Activated CD8-positive, alpha-beta memory T cell treated with anti-CD3 and anti-CD28 coated beads, Interleukin-2, amount 50 U/mL, for 1 hour (primary cell): ENCODE measurements around the gene RALGPS1.

Source experiments
- DNase-seq: peaks from one replicate; pipeline ENCODE4 v3.0.0-alpha.2; 2020; ENCODE audit errors: extremely low read depth

The RALGPS1 gene

DNA sequence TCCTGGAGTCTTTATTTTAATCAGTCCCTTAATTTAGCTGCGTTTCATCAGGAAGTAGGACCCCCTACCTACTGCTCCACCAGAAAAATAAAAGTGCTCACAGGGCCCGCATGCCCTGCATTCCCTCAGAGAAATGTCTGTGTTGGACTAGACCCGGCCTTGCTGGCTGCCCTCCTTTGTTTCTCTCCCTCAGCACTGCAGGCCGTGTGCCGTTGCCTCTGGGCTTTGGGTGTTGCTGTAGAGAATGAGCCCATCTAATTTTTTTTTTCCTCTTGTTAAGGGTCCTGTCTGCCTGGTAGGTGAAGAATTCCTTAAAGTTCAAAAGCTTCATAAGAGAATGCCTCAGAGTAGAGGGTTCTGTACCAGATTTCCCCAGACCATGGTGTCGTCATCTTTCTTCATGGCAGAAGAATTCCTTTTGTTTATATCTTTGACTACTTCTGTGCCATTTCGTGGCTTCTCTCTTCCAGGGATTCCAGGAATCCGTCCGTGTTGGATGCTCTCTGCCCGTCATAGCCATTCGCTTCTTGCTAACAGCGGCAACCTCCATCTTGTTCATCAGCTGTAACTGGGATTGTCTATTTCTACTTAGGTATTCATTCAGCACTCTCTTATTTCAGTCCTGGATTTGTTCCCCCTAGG is 257.6 kb downstream of the RALGPS1 start:
- DNase-seq = no peak

DNA sequence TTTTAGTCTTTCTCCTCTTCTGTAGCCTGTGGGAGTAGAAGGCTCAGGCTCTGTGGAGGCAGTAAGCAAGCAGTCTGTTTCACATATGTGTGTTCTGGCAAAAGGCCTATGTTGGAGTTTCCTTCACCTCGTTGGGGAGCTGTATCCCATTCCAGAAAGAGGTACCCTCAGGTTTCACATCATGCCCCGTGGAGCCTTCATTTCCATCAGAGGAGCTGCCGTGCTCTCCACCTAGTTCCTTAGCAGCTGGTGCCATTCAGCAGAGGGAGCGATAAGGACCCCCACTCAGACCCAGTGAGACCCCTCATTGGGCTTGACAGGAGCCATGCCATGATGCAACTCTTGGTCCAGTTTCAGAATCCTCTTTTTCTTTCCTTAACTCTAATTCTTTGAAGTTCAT is 258.5 kb downstream of the RALGPS1 start:
- DNase-seq = no peak

- DNase-seq = no peak
These were observed 260.1 kb downstream of the RALGPS1 start for GRCh38 chr9:127174386-127175318.

DNA sequence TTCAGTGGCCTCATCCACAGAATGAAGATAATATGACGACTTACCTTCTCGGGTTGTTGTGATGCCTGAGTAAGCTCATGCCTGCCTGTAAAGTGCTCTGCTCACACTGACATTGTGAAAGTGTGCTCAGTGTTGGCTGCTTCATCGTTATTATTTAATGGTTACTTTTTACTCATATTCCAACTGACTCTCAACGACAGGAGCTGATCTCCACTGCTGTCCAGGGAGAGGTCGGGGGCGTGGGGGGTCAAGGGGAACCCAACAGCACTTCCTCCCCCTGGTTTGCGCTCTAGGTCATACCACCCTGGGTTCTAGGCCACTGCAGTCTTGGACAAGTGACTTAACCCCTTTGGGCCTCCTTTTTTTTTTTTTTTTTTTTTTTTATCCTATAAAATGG is 260.7 kb downstream of the RALGPS1 start:
- no peak for DNase-seq

- no peak for DNase-seq
These were observed 261.2 kb downstream of the RALGPS1 start for GRCh38 chr9:127175764-127176163.

GRCh38 chr9:127176631-127177030 is 262.0 kb downstream of the RALGPS1 start:
- DNase-seq = no peak

GRCh38 chr9:127177231-127177630 is 262.6 kb downstream of the RALGPS1 start:
- DNase-seq = no peak

DNA sequence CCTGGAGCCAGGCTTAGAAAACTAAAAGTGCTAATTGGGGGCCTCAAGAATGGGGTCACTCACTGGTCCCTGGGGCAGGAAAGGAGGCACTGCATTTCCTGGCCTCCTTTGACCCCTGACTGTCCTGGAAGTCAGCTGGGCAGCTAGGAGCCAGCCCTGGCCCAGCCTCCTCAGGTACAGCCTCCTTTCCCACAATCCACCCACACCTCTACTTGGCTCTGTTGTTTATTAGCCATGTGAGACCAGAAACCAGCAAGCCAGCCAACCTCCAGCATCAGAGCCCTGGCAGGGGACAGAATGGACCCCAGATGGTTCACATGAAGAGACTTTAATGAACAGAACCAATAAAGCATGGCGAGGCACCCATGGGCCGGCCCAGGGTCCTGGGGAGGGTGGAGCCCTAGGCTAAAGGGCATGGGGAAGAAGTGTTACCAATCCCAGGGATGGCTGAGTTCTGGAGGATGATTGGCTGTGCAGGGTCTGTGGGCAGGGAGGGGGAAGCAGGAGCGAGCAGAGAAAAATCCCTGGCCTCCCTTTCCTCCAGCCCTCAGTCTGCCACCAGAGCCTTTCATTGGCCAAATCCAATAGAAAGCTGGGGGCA is 263.2 kb downstream of the RALGPS1 start:
- no peak for DNase-seq

DNA sequence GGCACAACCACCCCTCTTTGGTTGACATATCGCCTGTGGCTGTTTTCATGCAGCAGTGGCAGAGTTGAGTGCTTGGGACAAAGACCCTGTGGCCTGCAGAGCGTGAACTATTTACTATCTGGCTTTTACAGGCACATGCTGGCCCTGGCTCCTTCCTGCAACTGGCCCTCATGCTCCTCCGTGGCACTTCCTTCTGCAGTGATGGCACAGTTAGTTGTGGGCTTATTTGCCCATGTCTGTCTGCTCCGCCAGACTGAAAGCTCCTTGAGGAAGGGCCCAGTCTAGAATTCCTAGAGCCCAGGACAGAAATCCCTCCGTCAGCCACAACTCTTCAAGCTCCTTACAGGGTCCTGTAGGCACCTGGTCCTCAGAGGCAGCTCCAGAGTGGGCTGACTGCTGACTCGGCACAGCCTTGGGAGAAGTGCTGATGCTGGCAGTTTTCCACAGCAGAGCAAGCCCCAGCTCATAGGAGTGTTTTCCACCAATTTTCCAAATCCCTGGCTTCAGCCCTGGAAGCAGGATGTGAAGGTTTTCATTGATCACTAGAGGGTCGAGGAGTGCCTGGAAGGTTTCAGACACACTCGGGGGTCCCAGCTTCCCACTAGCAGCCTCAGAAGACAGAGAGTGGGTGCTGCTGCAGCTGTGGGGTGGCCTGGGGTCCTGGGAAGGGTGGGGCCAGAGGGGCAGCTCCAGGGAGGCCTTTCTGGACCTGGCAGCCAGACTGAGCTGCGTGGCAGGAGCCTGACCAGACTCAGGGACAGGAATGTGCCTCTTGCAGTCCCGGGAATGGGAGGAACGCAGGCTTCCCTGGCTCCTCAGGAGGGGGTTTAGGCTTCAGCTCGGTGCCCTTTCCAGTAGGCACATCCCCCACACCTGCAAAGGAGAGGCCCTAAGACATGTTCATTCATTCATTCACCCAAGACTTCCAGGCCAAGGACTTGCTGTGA is 264.4 kb downstream of the RALGPS1 start:
- no peak for DNase-seq

DNA sequence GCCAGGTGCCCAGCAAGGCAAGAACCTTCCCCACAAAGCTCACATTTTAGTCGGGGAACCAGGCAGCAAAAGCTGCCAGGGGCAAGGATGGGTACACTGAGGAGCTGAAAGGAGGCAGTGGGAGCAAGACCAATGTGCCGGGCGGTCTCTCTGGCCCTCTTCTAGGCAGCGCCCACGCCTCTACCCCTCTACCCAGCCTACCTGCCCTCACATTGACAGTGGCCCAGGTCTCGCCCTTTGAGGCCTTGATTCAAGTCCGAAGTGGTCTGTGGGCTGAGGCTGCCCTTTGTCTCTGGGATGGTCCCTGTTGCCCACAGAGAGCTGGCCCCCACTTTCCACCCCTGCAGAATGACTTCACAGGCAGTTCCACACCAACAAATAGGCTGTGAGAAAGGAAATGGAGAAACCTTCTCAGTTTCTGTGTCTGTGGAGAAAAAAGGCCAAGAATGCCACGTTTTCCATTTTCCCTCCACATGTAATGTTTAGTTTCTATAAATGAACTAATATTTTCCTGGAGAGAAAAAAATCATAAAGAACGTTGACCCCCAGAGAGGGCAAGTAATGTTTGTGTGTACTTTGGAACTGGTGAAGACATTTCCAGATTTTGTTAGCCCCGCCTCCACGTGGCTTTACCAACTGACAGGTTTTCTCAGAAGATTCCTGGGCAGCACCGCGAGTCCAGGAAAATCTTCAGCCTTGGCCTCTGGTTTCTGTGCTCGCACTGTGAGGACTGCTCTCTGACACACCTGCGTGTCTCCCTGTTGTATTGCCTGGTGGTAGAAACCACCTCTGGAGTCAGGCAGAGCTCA is 265.3 kb downstream of the RALGPS1 start:
- DNase-seq = no peak

GRCh38 chr9:127180457-127181314 is 266.1 kb downstream of the RALGPS1 start:
- no peak for DNase-seq

GRCh38 chr9:127181315-127181580 is 266.7 kb downstream of the RALGPS1 start:
- no peak for DNase-seq

GRCh38 chr9:127181595-127182190 is 267.1 kb downstream of the RALGPS1 start:
- no peak for DNase-seq

DNA sequence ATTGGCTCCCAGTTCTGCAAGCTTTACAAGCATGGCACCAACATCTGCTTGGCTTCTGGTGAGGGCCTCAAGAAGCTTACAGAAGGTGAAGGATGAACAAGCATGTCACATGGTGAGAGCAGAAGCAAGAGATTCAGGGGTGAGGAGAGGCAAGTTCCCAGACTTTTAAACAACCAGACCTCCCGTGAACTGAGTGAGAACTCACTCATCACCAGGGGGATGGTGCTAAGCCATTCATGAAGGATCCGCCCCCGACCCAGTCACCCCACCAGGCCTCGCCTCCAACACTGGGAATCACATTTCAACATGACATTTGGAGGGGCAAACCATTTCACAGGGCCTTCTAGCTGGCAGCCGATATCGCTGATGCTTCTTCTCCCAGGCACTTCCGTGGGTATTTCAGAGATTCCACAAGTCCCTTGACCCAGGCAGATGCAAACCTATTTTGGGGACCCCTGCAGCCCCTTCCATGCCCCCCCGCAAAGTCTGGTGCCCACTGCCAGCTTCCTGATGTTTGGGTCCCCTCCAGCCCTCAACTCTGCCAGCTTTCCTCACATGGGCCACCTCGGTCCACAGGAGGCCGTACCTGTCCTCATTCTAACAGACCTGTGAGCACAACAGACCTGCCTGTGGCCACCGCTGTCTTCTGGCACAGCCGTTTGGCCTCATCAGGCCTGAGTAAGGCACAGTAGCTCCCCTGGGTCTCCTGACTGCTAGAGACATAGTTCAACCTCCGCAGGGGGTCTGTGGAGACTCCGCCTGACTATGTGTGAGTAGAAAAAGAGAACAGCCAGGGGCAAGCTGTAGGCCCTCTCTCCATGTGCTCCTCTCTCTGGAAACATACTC is 268.5 kb downstream of the RALGPS1 start:
- no peak for DNase-seq

- no peak for DNase-seq
These were observed 269.4 kb downstream of the RALGPS1 start for GRCh38 chr9:127183814-127184582.

DNA sequence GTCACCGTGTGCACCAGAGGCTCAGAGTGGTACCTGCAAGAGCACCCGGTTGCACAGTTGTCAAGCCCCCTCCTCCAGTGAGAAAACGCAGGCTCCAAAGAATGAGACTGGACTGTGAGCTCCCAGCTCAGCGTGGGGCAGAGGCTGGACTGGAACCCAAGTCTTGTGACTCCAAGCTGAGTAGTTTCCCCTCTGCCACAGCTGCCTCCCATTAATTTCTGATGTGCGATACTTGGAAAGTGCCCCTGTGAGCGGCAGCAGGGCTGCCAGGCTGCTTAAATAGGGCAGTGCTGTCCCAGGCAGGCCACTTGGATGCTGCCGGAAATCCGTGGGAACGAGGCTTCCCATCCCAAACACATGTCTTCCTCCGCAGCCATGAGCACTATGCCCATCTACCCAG is 270.1 kb downstream of the RALGPS1 start:
- DNase-seq = no peak

DNA sequence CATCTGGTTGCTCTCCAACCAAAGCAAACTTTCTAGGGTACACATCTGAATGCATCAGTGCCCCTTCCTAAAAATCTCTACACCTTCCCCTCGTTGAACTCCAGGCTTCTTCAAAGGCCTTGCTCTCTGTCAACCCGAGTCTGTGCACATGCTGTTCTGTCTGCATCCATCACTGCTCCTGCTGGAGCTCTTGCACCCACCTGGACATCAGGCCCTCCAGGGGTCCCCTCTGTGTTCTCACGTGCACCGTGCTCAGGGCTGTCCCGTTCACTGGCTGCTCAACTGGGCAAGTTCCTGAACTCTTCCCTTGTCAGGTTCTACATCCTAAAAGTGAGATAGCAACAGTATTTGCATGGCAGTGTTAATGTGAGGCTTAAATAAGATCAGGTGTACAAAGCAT is 270.6 kb downstream of the RALGPS1 start:
- no peak for DNase-seq
